OCI-LY7 (cell line): ENCODE results near the gene TDRD10.

Source experiments
- CTCF ChIP-seq: fragments of 200-600 bp; sonication (generic); conservative IDR thresholded peaks from 2 replicates; pipeline ENCODE4 v1.5.1; 2014; ENCODE audit warnings: mild to moderate bottlenecking, antibody characterized with exemption, low read length, moderate library complexity, mixed read lengths
- EZH2phosphoT487 ChIP-seq: fragments of 200-600 bp; sonication (generic); IDR thresholded peaks from 2 replicates; pipeline ENCODE4 v1.6.1; 2018; ENCODE audit warnings: low read depth, borderline replicate concordance, mild to moderate bottlenecking, mixed run types, antibody characterized with exemption, low read length, moderate library complexity, mixed read lengths

GRCh38 chr1:154572468-154573167 is 70.6 kb downstream of the TDRD10 start:
- TF ChIP-seq CTCF (no peak), EZH2phosphoT487 (no peak)
